Skin epidermis (tissue), 12 donors: ENCODE measurements around the gene PFN3.
A peak's percentile ranks its signal among the peaks of the same experiment; 100 is the strongest.

Experiments
- H3K27ac ChIP-seq, 21 experiments: fragments of 200-600 bp; sonication (generic) in 11 of 21; one replicate each; pipeline ENCODE4 v1.5.0; 2020; ENCODE audit warnings: mild to moderate bottlenecking in 3 of 21, inconsistent platforms in 2 of 21, moderate library complexity in 2 of 21
- H3K4me3 ChIP-seq, 7 experiments: fragments of 200-600 bp; sonication (generic) in 2 of 7; one replicate each; pipeline ENCODE4 v1.5.0; 2020; ENCODE audit warnings: inconsistent platforms in 2 of 7, mild to moderate bottlenecking in 2 of 7, moderate library complexity in 1 of 7

Gene PFN3

GRCh38 chr5:177439518-177440053 lies 39.1 kb upstream of the PFN3 start:
- Histone ChIP-seq H3K4me3 (no peak overlapping the region), H3K27ac (peak overlapping the region in 1 of 21 experiments; percentile 72)

- Histone ChIP-seq H3K27ac (no peak overlapping the region), H3K4me3 (no peak overlapping the region)
Measured at GRCh38 chr5:177438468-177438867, 38.0 kb upstream of the PFN3 start.

- Histone ChIP-seq H3K4me3 (no peak overlapping the region), H3K27ac (no peak overlapping the region)
Measured at GRCh38 chr5:177437623-177438022, 37.2 kb upstream of the PFN3 start.

GRCh38 chr5:177435847-177436536 lies 35.5 kb upstream of the PFN3 start:
- no peak overlapping the region for H3K4me3 ChIP-seq
- H3K27ac ChIP-seq: no peak overlapping the region

GRCh38 chr5:177434942-177435738 lies 34.7 kb upstream of the PFN3 start:
- Histone ChIP-seq H3K27ac (peak overlapping the region in 2 of 21 experiments; percentile 56 to 96), H3K4me3 (no peak overlapping the region)

GRCh38 chr5:177434437-177434836 lies 34.0 kb upstream of the PFN3 start:
- Histone ChIP-seq H3K4me3 (no peak overlapping the region), H3K27ac (peak overlapping the region in 5 of 21 experiments; percentile 4 to 96 (median 41))

GRCh38 chr5:177433658-177434217 lies 33.3 kb upstream of the PFN3 start:
- H3K4me3 ChIP-seq: no peak overlapping the region

GRCh38 chr5:177432839-177433657 lies 32.6 kb upstream of the PFN3 start:
- Histone ChIP-seq H3K27ac (peak overlapping the region in 15 of 21 experiments; percentile 49 to 96 (median 86)), H3K4me3 (no peak overlapping the region)

More at GRCh38 chr5:177433658-177434217, 33.3 kb upstream of the PFN3 start:
- H3K27ac ChIP-seq: peak overlapping the region in 8 of 21 experiments; percentile 4 to 96 (median 48)

GRCh38 chr5:177432143-177432838 lies 31.8 kb upstream of the PFN3 start:
- H3K27ac ChIP-seq: peak overlapping the region in 17 of 21 experiments; percentile 36 to 96 (median 81)

GRCh38 chr5:177431317-177432142 lies 31.1 kb upstream of the PFN3 start:
- Histone ChIP-seq H3K4me3 (peak overlapping the region in 1 of 7 experiments; percentile 0), H3K27ac (peak overlapping the region in 19 of 21 experiments; percentile 31 to 97 (median 81))

More at GRCh38 chr5:177432143-177432838, 31.8 kb upstream of the PFN3 start:
- peak overlapping the region in 1 of 7 experiments; percentile 0 for H3K4me3 ChIP-seq

- Histone ChIP-seq H3K27ac (peak overlapping the region in 19 of 21 experiments; percentile 31 to 97 (median 81)), H3K4me3 (no peak overlapping the region)
Measured at GRCh38 chr5:177430972-177431316, 30.5 kb upstream of the PFN3 start.

GRCh38 chr5:177430140-177430951 lies 29.9 kb upstream of the PFN3 start:
- peak overlapping the region in 19 of 21 experiments; percentile 26 to 97 (median 81) for H3K27ac ChIP-seq

GRCh38 chr5:177429248-177430040 lies 29.0 kb upstream of the PFN3 start:
- H3K27ac ChIP-seq: peak overlapping the region in 20 of 21 experiments; percentile 15 to 97 (median 86)
- peak overlapping the region in 2 of 7 experiments; percentile 70 to 76 for H3K4me3 ChIP-seq

More at GRCh38 chr5:177430140-177430951, 29.9 kb upstream of the PFN3 start:
- no peak overlapping the region for H3K4me3 ChIP-seq

- Histone ChIP-seq H3K27ac (peak overlapping the region in 19 of 21 experiments; percentile 44 to 97 (median 91)), H3K4me3 (peak overlapping the region in 4 of 7 experiments; percentile 68 to 90 (median 73))
Measured at GRCh38 chr5:177428574-177429217, 28.2 kb upstream of the PFN3 start.

- Histone ChIP-seq H3K27ac (peak overlapping the region in 18 of 21 experiments; percentile 44 to 97 (median 92)), H3K4me3 (peak overlapping the region; percentile 61 to 90 (median 69))
Measured at GRCh38 chr5:177427919-177428573, 27.6 kb upstream of the PFN3 start.
